H9 (cell line): Measurements from ENCODE around the gene CCS. TPM values are rescaled to one million over a fixed set of nuclear protein-coding genes. Genes with fewer than 3 reads are reported as not detected.

ENCODE experiments used
- DNase-seq: peaks from one replicate; pipeline ENCODE4 v3.0.0-alpha.2; 2017
- H2AFZ ChIP-seq: one replicate; pipeline ENCODE4 v1.6.1; 2013; ENCODE audit warnings: mild to moderate bottlenecking, low read length, control low read depth, moderate library complexity
- H2AK5ac ChIP-seq: 2 replicates; pipeline ENCODE4 v1.6.1; 2013; ENCODE audit warnings: low read length, control low read depth, mixed read lengths; ENCODE audit not compliant: insufficient read length
- H2BK120ac ChIP-seq: one replicate; pipeline ENCODE4 v1.6.1; 2013; ENCODE audit warnings: low read depth, mild to moderate bottlenecking, low read length, control low read depth, inconsistent platforms; ENCODE audit not compliant: poor library complexity, severe bottlenecking
- H2BK12ac ChIP-seq: 2 replicates; pipeline ENCODE4 v1.6.1; 2013; ENCODE audit warnings: low read length, control low read depth, mixed read lengths, low read depth; ENCODE audit not compliant: insufficient read length
- H2BK15ac ChIP-seq: 2 replicates; pipeline ENCODE4 v1.6.1; 2013; ENCODE audit warnings: low read depth, low read length, control low read depth
- H2BK20ac ChIP-seq: one replicate; pipeline ENCODE4 v1.6.1; 2013; ENCODE audit warnings: low read depth, mild to moderate bottlenecking, low read length, control low read depth, inconsistent platforms; ENCODE audit not compliant: poor library complexity, severe bottlenecking
- H2BK5ac ChIP-seq: 2 replicates; pipeline ENCODE4 v1.6.1; 2013; ENCODE audit warnings: low read length, control low read depth, mixed read lengths; ENCODE audit not compliant: insufficient read length
- H3K14ac ChIP-seq: 2 replicates; pipeline ENCODE4 v1.6.1; 2013; ENCODE audit warnings: low read length, control low read depth; ENCODE audit not compliant: insufficient read depth
- H3K18ac ChIP-seq: 2 replicates; pipeline ENCODE4 v1.6.1; 2013; ENCODE audit warnings: low read depth, mild to moderate bottlenecking, mixed read lengths, low read length, control low read depth; ENCODE audit not compliant: insufficient read length
- H3K23ac ChIP-seq: 2 replicates; pipeline ENCODE4 v1.6.1; 2013; ENCODE audit warnings: low read length, control low read depth, mixed read lengths, low read depth; ENCODE audit not compliant: insufficient read length
- H3K23me2 ChIP-seq: 2 replicates; pipeline ENCODE4 v1.6.1; 2013; ENCODE audit warnings: low read depth, mild to moderate bottlenecking, mixed read lengths, low read length, control low read depth; ENCODE audit not compliant: insufficient read length, poor library complexity, severe bottlenecking
- H3K27ac ChIP-seq: 2 replicates; pipeline ENCODE4 v1.5.1; 2013; ENCODE audit warnings: low read length, control low read depth, mixed read lengths, low read depth; ENCODE audit not compliant: insufficient read length
- H3K27me3 ChIP-seq: 2 replicates; pipeline ENCODE4 v1.6.1; 2013; ENCODE audit warnings: low read length, control low read depth, inconsistent platforms; ENCODE audit not compliant: insufficient read depth
- H3K4ac ChIP-seq: 2 replicates; pipeline ENCODE4 v1.6.1; 2013; ENCODE audit warnings: low read depth, mild to moderate bottlenecking, control low read depth, inconsistent platforms, low read length, moderate library complexity
- H3K4me1 ChIP-seq: 2 replicates; pipeline ENCODE4 v1.6.1; 2013; ENCODE audit warnings: low read length, control low read depth, inconsistent platforms; ENCODE audit not compliant: insufficient read depth
- H3K4me2 ChIP-seq: 2 replicates; pipeline ENCODE4 v1.6.1; 2013; ENCODE audit warnings: low read length, control low read depth, mixed read lengths; ENCODE audit not compliant: insufficient read length, insufficient read depth
- H3K56ac ChIP-seq: 2 replicates; pipeline ENCODE4 v1.6.1; 2013; ENCODE audit warnings: low read depth, mild to moderate bottlenecking, mixed read lengths, low read length, control low read depth; ENCODE audit not compliant: insufficient read length
- H3K79me1 ChIP-seq: 2 replicates; pipeline ENCODE4 v1.6.1; 2013; ENCODE audit warnings: low read depth, mild to moderate bottlenecking, moderate library complexity, low read length, control low read depth, inconsistent platforms; ENCODE audit not compliant: insufficient read depth, poor library complexity, severe bottlenecking
- H3K79me2 ChIP-seq: 2 replicates; pipeline ENCODE4 v1.6.1; 2013; ENCODE audit warnings: low read length, control low read depth, inconsistent platforms; ENCODE audit not compliant: insufficient read depth
- H3K9ac ChIP-seq: 2 replicates; pipeline ENCODE4 v1.6.1; 2013; ENCODE audit warnings: low read length, control low read depth, mixed read lengths; ENCODE audit not compliant: insufficient read length; ENCODE audit errors: extremely low read depth
- H3K9me3 ChIP-seq: one replicate; pipeline ENCODE4 v1.6.1; 2013; ENCODE audit warnings: low read depth, low read length, inconsistent platforms; ENCODE audit not compliant: control insufficient read depth
- H3T11ph ChIP-seq: one replicate; pipeline ENCODE4 v1.6.1; 2013; ENCODE audit warnings: mild to moderate bottlenecking, low read length, control low read depth, inconsistent platforms
- H4K20me1 ChIP-seq: one replicate; pipeline ENCODE4 v1.6.1; 2013; ENCODE audit not compliant: control insufficient read depth, insufficient read length, insufficient read depth
- H4K5ac ChIP-seq: 2 replicates; pipeline ENCODE4 v1.6.1; 2013; ENCODE audit warnings: low read depth, mild to moderate bottlenecking, mixed read lengths, low read length, control low read depth; ENCODE audit not compliant: insufficient read length
- H4K8ac ChIP-seq: replicated peaks from 2 replicates; pipeline ENCODE4 v1.6.1; 2013; ENCODE audit warnings: low read length, control low read depth, mixed read lengths, low read depth; ENCODE audit not compliant: insufficient read length
- H4K91ac ChIP-seq: 2 replicates; pipeline ENCODE4 v1.6.1; 2013; ENCODE audit warnings: low read depth, mild to moderate bottlenecking, moderate library complexity, mixed read lengths, low read length, control low read depth; ENCODE audit not compliant: insufficient read length
- H3K27ac Mint-ChIP-seq, 3 experiments: 2 replicates in 2 of 3; 3 replicates in 1 of 3; pipeline ENCODE4 v1.8.0; 2020 to 2021; ENCODE audit warnings: mixed read lengths in 3 of 3, mild to moderate bottlenecking in 1 of 3, moderate library complexity in 1 of 3
- H3K27me3 Mint-ChIP-seq: 2 replicates; pipeline ENCODE4 v1.8.0; 2021; ENCODE audit warnings: low read depth, mild to moderate bottlenecking, moderate library complexity, mixed read lengths
- H3K36me3 Mint-ChIP-seq, 3 experiments: 2 replicates in 2 of 3; 3 replicates in 1 of 3; pipeline ENCODE4 v1.8.0; 2020 to 2021; ENCODE audit warnings: low read depth in 3 of 3, mixed read lengths in 3 of 3; ENCODE audit not compliant: insufficient read depth in 1 of 3
- H3K4me1 Mint-ChIP-seq, 2 experiments: 2 replicates each; pipeline ENCODE4 v1.8.0; 2020; ENCODE audit warnings: mixed read lengths in 2 of 2
- H3K4me3 Mint-ChIP-seq, 2 experiments: 2 replicates in 1 of 2; 3 replicates in 1 of 2; pipeline ENCODE4 v1.8.0; 2020 to 2021; ENCODE audit warnings: mild to moderate bottlenecking in 2 of 2, mixed read lengths in 2 of 2, moderate library complexity in 1 of 2
- H3K9me3 Mint-ChIP-seq, 2 experiments: 2 replicates in 1 of 2; 3 replicates in 1 of 2; pipeline ENCODE4 v1.8.0; 2020; ENCODE audit warnings: mild to moderate bottlenecking in 2 of 2, mixed read lengths in 2 of 2, moderate library complexity in 1 of 2
- CTCF ChIP-seq: fragments of 200-600 bp; sonication (generic); conservative IDR thresholded peaks from 3 replicates; pipeline ENCODE4 v1.8.0; 2021; ENCODE audit warnings: antibody characterized with exemption, mild to moderate bottlenecking
- WGBS: extraction: QIAGEN DNeasy Blood & Tissue Kit; methylation state at CpG from one replicate; pipeline ENCODE4 v1.1.7; 2013; ENCODE audit warnings: missing lambda C conversion rate, low lambda C conversion rate, mixed read lengths; ENCODE audit not compliant: insufficient read length; ENCODE audit errors: extremely low coverage; 5-methylcytosine and 5-hydroxymethylcytosine counted together
- total RNA-seq: library from RNA; stranded (reverse); gene quantifications from 2 replicates; pipeline ENCODE4 v1.2.1, GENCODE V29; 2021

The CCS gene
- total RNA-seq, 1 experiment from 2014 or later, result 61.1 TPM

- Histone ChIP-seq H3K27me3 (no peaks in the 10 kb centered on the region), H2BK12ac (no peak within 1 kb of the TSS), H4K5ac (peak within 1 kb of the TSS; percentile 74), H2BK20ac (no peak within 1 kb of the TSS), H3K27ac (peak within 1 kb of the TSS; percentile 70), H3K79me1 (no peaks in the 10 kb centered on the region), H2BK5ac (peak within 1 kb of the TSS; percentile 76), H2AFZ (no peak within 1 kb of the TSS), H3K4me2 (peak within 1 kb of the TSS; percentile 95), H3K4ac (no peak within 1 kb of the TSS; the same call in 1 of the 2 replicates), H4K91ac (peak within 1 kb of the TSS; percentile 13), H3T11ph (no peak within 1 kb of the TSS), H3K56ac (peak within 1 kb of the TSS; percentile 82), H3K9me3 (no peaks in the 10 kb centered on the region), H3K79me2 (peaks cover 43% of the 10 kb centered on the region), H3K18ac (peak within 1 kb of the TSS; percentile 92), H3K9ac (peak within 1 kb of the TSS; percentile 100), H4K20me1 (no peaks in the 10 kb centered on the region), H2BK120ac (peak within 1 kb of the TSS; percentile 40), H4K8ac (peak within 1 kb of the TSS; percentile 63), H2BK15ac (no peak within 1 kb of the TSS), H3K4me1 (peaks cover 3% of the 10 kb centered on the region), H3K14ac (peak within 1 kb of the TSS; percentile 98), H2AK5ac (no peak within 1 kb of the TSS), H3K23me2 (peaks cover 12% of the 10 kb centered on the region), H3K23ac (no peak within 1 kb of the TSS)
- no peak; the same call in 2 of the 3 replicates for TF ChIP-seq CTCF
- Mint-ChIP-seq H3K4me3 (peak within 1 kb of the TSS; percentile 99 to 100), H3K27ac (peak within 1 kb of the TSS; percentile 100), H3K27me3 (peaks cover 2% of the 10 kb centered on the region; the same call in 1 of the 2 replicates), H3K9me3 (no peaks in the 10 kb centered on the region), H3K36me3 (peaks cover 39 to 76% (median 63%) of the 10 kb centered on the region in 3 experiments), H3K4me1 (peaks cover 55 to 58% of the 10 kb centered on the region in 2 experiments)
- no CpG with 5 or more reads among the region's 63 CpGs for WGBS
- peak; percentile 99 for DNase-seq
Observed at GRCh38 chr11:66638177-66639065, 45.4 kb downstream of the CCS start, which contains the start of gene RBM4. TSS of gene RBM4 (plus strand) at chr11:66638703. CDS start at chr11:66639712, 1,009 bp downstream.
